GM18870 (cell line): Measurements from ENCODE around the gene ZDHHC5.

ENCODE experiments used
- ATAC-seq: cut with Tn5 transposase; IDR thresholded peaks from one replicate; pipeline ENCODE4 v1.9.1; 2021; ENCODE audit warnings: moderate library complexity; ENCODE audit not compliant: unreplicated experiment

ZDHHC5 gene

GRCh38 chr11:57727185-57727584, 59.3 kb downstream of the ZDHHC5 start:
- ATAC-seq, result no peak

- ATAC-seq, result no peak
These were observed 60.9 kb downstream of the ZDHHC5 start for GRCh38 chr11:57728829-57729228.

- no peak for ATAC-seq
These were observed 61.6 kb downstream of the ZDHHC5 start for GRCh38 chr11:57729479-57729878.

- ATAC-seq, result no peak
These were observed 64.7 kb downstream of the ZDHHC5 start for GRCh38 chr11:57732661-57733060.

- no peak for ATAC-seq
These were observed 67.8 kb downstream of the ZDHHC5 start for GRCh38 chr11:57735619-57736298.

GRCh38 chr11:57741132-57742086, 73.5 kb downstream of the ZDHHC5 start, which contains the start of gene SELENOH:
TSS of gene SELENOH (plus strand) at chr11:57741491. CDS start at chr11:57741596, 105 bp downstream.
- ATAC-seq, result peak; percentile 92

- ATAC-seq, result no peak
These were observed 74.2 kb downstream of the ZDHHC5 start for GRCh38 chr11:57742087-57742452.

- ATAC-seq, result no peak
These were observed 76.4 kb downstream of the ZDHHC5 start for GRCh38 chr11:57744357-57744756.

GRCh38 chr11:57745206-57745605, 77.3 kb downstream of the ZDHHC5 start:
- ATAC-seq, result no peak

GRCh38 chr11:57746920-57747319, 79.0 kb downstream of the ZDHHC5 start:
- no peak for ATAC-seq
